GM12878 (cell line): ENCODE data around the gene TRIM7. TPM values are rescaled to one million over a fixed set of nuclear protein-coding genes. Genes with fewer than 3 reads are reported as not detected.

Experiments used
- ATAC-seq: fragments of 200-7000 bp; cut with Tn5 transposase; 3 replicates; pipeline ENCODE4 v1.9.1; 2020; ENCODE audit warnings: mild to moderate bottlenecking, moderate library complexity
- BruUV-seq: library from RNA; stranded (reverse); fragments of 400-500 nt; replicated peaks from 2 replicates; lab custom pipeline; 2021; lab: Mats Ljungman, UMichigan
- CTCF ChIA-PET: fragments of 300-600 bp; sonication (Branson Sonifier 250); formaldehyde crosslinking; extraction: SDS; loops from one replicate; lab custom pipeline; 2021; ENCODE audit warnings: inconsistent platforms; lab: Yijun Ruan, JAX
- POLR2A ChIA-PET: fragments of 350-600 bp; formaldehyde crosslinking; extraction: SDS; loops from one replicate; lab custom pipeline; 2021; ENCODE audit warnings: inconsistent platforms; lab: Charles Lee
- RAD21 ChIA-PET: fragments of 300-600 bp; sonication (Branson Sonifier 250); formaldehyde crosslinking; loops from one replicate; lab custom pipeline; 2023; ENCODE audit warnings: antibody characterized with exemption; ENCODE audit not compliant: unreplicated experiment; lab: Charles Lee
- SMC1A ChIA-PET: fragments of 300-600 bp; sonication (Branson Sonifier 250); formaldehyde crosslinking; loops from one replicate; lab custom pipeline; 2023; ENCODE audit not compliant: unreplicated experiment, uncharacterized antibody; lab: Charles Lee
- DNase-seq: peaks from one replicate; pipeline ENCODE4 v3.0.0-alpha.2; 2011; ENCODE audit warnings: low read depth, low spot score
- FAIRE-seq: peaks from 3 replicates; lab custom pipeline; 2011; peaks lifted over from hg19 to GRCh38; lab: Jason Lieb, UNC
- H2AFZ ChIP-seq: 2 replicates; pipeline ENCODE4 v1.6.0; 2011; ENCODE audit warnings: low read depth, low read length, control low read depth; ENCODE audit not compliant: control insufficient read depth
- H3K27ac ChIP-seq: 2 replicates; pipeline ENCODE4 v1.5.1; 2011; ENCODE audit warnings: control low read depth; ENCODE audit not compliant: control insufficient read depth, insufficient read depth
- H3K27me3 ChIP-seq, 2 experiments: replicated peaks in 1 of 2; 2 replicates each; pipeline versions ENCODE4 v1.6.0 to v1.6.1; 2011; ENCODE audit warnings: low read length in 1 of 2; ENCODE audit not compliant: control insufficient read depth in 2 of 2, insufficient read depth in 2 of 2
- H3K36me3 ChIP-seq, 2 experiments: 2 replicates each; pipeline ENCODE4 v1.5.1; 2011; ENCODE audit warnings: low read length in 1 of 2; ENCODE audit not compliant: control insufficient read depth in 2 of 2, insufficient read depth in 2 of 2
- H3K4me1 ChIP-seq: 2 replicates; pipeline ENCODE4 v1.6.1; 2011; ENCODE audit warnings: mild to moderate bottlenecking, low read length, moderate library complexity, mixed read lengths; ENCODE audit not compliant: control insufficient read depth, insufficient read depth
- H3K4me2 ChIP-seq: 2 replicates; pipeline ENCODE4 v1.6.0; 2011; ENCODE audit warnings: control low read depth; ENCODE audit not compliant: control insufficient read depth, insufficient read depth
- H3K4me3 ChIP-seq: fragments of 200-600 bp; sonication (generic); 2 replicates; pipeline ENCODE4 v1.5.1; 2016
- H3K79me2 ChIP-seq: 2 replicates; pipeline ENCODE4 v1.6.0; 2011; ENCODE audit warnings: low read length; ENCODE audit not compliant: control insufficient read depth, insufficient read depth
- H3K9ac ChIP-seq: 2 replicates; pipeline ENCODE4 v1.8.0; 2011; ENCODE audit warnings: low read length, control low read depth, mixed read lengths; ENCODE audit not compliant: control insufficient read depth, insufficient read depth
- H3K9me3 ChIP-seq: replicated peaks from 3 replicates; pipeline ENCODE4 v1.5.1; 2011; ENCODE audit warnings: mild to moderate bottlenecking, low read length; ENCODE audit not compliant: control insufficient read depth, insufficient read depth
- H4K20me1 ChIP-seq: 2 replicates; pipeline ENCODE4 v1.6.0; 2011; ENCODE audit not compliant: control insufficient read depth, insufficient read depth
- CEBPB ChIP-seq, 2 experiments: fragments of 150-350 bp in 1 of 2; IDR thresholded peaks; 2 replicates each; pipeline ENCODE4 v1.6.1; 2012 to 2014; ENCODE audit warnings: low read depth in 2 of 2, low read length in 2 of 2, borderline replicate concordance in 1 of 2, inconsistent platforms in 1 of 2
- CREB1 ChIP-seq: IDR thresholded peaks from 2 replicates; pipeline ENCODE4 v1.6.1; 2012; ENCODE audit warnings: low read depth, mild to moderate bottlenecking, inconsistent platforms
- EED ChIP-seq: sonication (generic); IDR thresholded peaks from 2 replicates; pipeline ENCODE4 v1.6.1; 2016; ENCODE audit warnings: antibody characterized with exemption, low read depth
- GABPA ChIP-seq: IDR thresholded peaks from 2 replicates; pipeline ENCODE4 v1.6.1; 2014; ENCODE audit warnings: antibody characterized with exemption, low read depth, mild to moderate bottlenecking, inconsistent platforms
- HDGF ChIP-seq: fragments of 450-650 bp; IDR thresholded peaks from 2 replicates; pipeline ENCODE4 v1.6.1; 2016; ENCODE audit warnings: antibody characterized with exemption
- IKZF2 ChIP-seq, 2 experiments: fragments of 450-650 bp; IDR thresholded peaks; 2 replicates each; pipeline ENCODE4 v1.6.1; 2017; ENCODE audit warnings: mild to moderate bottlenecking in 2 of 2, moderate library complexity in 2 of 2
- JUNB ChIP-seq: IDR thresholded peaks from 2 replicates; pipeline ENCODE4 v1.6.1; 2016; ENCODE audit warnings: antibody characterized with exemption, mild to moderate bottlenecking
- KAT2A ChIP-seq: conservative IDR thresholded peaks from 2 replicates; pipeline ENCODE4 v1.6.1; 2011; ENCODE audit warnings: low read depth, low read length; ENCODE audit not compliant: control insufficient read depth
- MXI1 ChIP-seq: fragments of 150-350 bp; IDR thresholded peaks from 2 replicates; pipeline ENCODE4 v1.6.1; 2011; ENCODE audit warnings: low read depth, mild to moderate bottlenecking, inconsistent platforms, low read length, improper control_type of control experiment
- NR2C1 ChIP-seq: fragments of 450-650 bp; IDR thresholded peaks from 2 replicates; pipeline ENCODE4 v1.6.1; 2017; ENCODE audit warnings: antibody characterized with exemption, mild to moderate bottlenecking, moderate library complexity
- SUZ12 ChIP-seq: fragments of 200-600 bp; sonication (generic); IDR thresholded peaks from one replicate; pipeline ENCODE4 v1.6.1; 2018; ENCODE audit warnings: antibody characterized with exemption, mild to moderate bottlenecking; ENCODE audit not compliant: unreplicated experiment
- ZNF24 ChIP-seq: fragments of 450-650 bp; IDR thresholded peaks from 2 replicates; pipeline ENCODE4 v1.6.1; 2017; ENCODE audit warnings: antibody characterized with exemption, mild to moderate bottlenecking
- WGBS: methylation state at CpG from one replicate; pipeline ENCODE4 v1.1.6; 2016; ENCODE audit warnings: low lambda C conversion rate; ENCODE audit not compliant: insufficient replicate concordance, insufficient coverage; ENCODE audit errors: missing lambda C conversion rate; 5-methylcytosine and 5-hydroxymethylcytosine counted together
- in situ Hi-C: fragments of 300-500 bp; cut with MboI; formaldehyde crosslinking; loops from 9 replicates; pipeline ENCODE4 v1.14.3; 2018; ENCODE audit warnings: mixed read lengths
- intact Hi-C: fragments of 100-400 bp; cut with micrococcal nuclease; formaldehyde crosslinking; loops from one replicate; pipeline ENCODE4 v1.14.2; 2022; ENCODE audit not compliant: unreplicated experiment
- polyA plus RNA-seq, 11 experiments: library from polyadenylated mRNA; depleted of rRNA in 4 of 11; unstranded in 6 of 11; stranded (reverse) in 5 of 11; fragments of >200 nt; fragmentation: Nextera tagmentation in 4 of 11; fragmentation: Illumina TruSeq in 1 of 11; extraction: Ambion mirVana in 4 of 11; extraction: Trizol in 1 of 11; gene quantifications; 1 replicate in 1 of 11; 2 replicates in 10 of 11; pipeline versions ENCODE4 v1.2.1 to v1.2.3, GENCODE V29; 2011 to 2016; ENCODE audit warnings: inconsistent platforms in 2 of 11, missing spikeins in 2 of 11, low read depth in 1 of 11
- total RNA-seq, 4 experiments: library from RNA; depleted of rRNA in 3 of 4; stranded (reverse); fragments of >200 nt in 3 of 4; fragmentation: Illumina TruSeq in 1 of 4; extraction: Trizol in 1 of 4; gene quantifications; 2 replicates each; pipeline versions ENCODE4 v1.2.1 to v1.2.3, GENCODE V29; 2013 to 2021
- TF ChIP-seq, protein P1 (sequence below): fragments of 450-650 bp; IDR thresholded peaks from 2 replicates; pipeline ENCODE4 v1.6.1; 2017; ENCODE audit warnings: mild to moderate bottlenecking, moderate library complexity
- TF ChIP-seq, protein P2 (sequence below): fragments of 450-650 bp; IDR thresholded peaks from 2 replicates; pipeline ENCODE4 v1.6.1; 2017; ENCODE audit warnings: mild to moderate bottlenecking, moderate library complexity

Gene TRIM7
- total and polyA plus RNA-seq, 10 of the 15 experiments (the other 5 are each of a cell fraction or from before 2014, with no cell fraction given) = 0.02 to 1.6 (median 0.41) TPM

DNA sequence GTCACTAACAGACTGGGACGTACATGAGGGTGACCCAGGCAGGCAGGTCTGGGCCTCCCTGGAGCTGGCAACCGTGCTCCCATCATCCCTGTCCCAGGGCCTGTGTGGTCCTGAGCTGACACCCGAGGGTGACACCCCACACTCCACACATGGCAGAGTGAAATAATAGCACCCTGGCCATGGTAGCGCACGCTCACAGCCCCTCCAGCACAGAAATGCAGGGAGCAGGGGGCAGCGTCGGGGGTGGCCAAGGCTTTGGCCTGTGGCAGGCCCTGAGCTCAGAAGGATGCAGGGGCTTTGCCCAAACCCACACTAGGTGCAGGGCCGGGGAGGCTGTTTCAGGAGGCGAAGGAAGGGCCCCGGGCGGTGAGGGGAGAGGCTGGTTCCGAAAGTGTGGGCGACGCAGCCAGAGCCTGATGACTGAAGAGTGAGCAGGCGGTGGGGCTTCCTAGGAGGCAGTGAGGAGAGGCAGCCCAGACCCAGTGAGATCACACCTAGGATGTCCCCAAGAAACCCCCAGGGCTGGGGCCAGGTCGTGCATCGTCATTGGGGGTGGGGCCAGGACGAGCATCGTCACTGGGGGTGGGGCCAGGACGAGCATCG lies 44.7 kb downstream of the TRIM7 start:
- POLR2A ChIA-PET = no interaction called here
- FAIRE-seq = no peak
- H3K4me2 ChIP-seq = peak overlapping the region; percentile 91
- peak; percentile 80 for TF ChIP-seq CREB1
- peak in 1 of 2 experiments; percentile 33; a peak in 1 of 4 replicates for TF ChIP-seq IKZF2 (IDR thresholded peaks at IDR 0.05)
- TF ChIP-seq MXI1 = no peak
- no peak for TF ChIP-seq CEBPB (IDR thresholded peaks at IDR 0.05; ENCODE audit: borderline replicate concordance in 1 of 2, low read depth in 2 of 2, low read length in 2 of 2)
- no peak for TF ChIP-seq NR2C1
- TF ChIP-seq KAT2A = no peak
- TF ChIP-seq, protein P1, sequence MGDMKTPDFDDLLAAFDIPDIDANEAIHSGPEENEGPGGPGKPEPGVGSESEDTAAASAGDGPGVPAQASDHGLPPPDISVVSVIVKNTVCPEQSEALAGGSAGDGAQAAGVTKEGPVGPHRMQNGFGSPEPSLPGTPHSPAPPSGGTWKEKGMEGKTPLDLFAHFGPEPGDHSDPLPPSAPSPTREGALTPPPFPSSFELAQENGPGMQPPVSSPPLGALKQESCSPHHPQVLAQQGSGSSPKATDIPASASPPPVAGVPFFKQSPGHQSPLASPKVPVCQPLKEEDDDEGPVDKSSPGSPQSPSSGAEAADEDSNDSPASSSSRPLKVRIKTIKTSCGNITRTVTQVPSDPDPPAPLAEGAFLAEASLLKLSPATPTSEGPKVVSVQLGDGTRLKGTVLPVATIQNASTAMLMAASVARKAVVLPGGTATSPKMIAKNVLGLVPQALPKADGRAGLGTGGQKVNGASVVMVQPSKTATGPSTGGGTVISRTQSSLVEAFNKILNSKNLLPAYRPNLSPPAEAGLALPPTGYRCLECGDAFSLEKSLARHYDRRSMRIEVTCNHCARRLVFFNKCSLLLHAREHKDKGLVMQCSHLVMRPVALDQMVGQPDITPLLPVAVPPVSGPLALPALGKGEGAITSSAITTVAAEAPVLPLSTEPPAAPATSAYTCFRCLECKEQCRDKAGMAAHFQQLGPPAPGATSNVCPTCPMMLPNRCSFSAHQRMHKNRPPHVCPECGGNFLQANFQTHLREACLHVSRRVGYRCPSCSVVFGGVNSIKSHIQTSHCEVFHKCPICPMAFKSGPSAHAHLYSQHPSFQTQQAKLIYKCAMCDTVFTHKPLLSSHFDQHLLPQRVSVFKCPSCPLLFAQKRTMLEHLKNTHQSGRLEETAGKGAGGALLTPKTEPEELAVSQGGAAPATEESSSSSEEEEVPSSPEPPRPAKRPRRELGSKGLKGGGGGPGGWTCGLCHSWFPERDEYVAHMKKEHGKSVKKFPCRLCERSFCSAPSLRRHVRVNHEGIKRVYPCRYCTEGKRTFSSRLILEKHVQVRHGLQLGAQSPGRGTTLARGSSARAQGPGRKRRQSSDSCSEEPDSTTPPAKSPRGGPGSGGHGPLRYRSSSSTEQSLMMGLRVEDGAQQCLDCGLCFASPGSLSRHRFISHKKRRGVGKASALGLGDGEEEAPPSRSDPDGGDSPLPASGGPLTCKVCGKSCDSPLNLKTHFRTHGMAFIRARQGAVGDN = peak; percentile 46; the same call in 1 of the 2 replicates
- TF ChIP-seq EED = no peak
- no peak for TF ChIP-seq ZNF24
- 0 out of 2 replicates have a peak, but pooled peaks have one; percentile 10 for TF ChIP-seq JUNB
- no peak for TF ChIP-seq GABPA
- TF ChIP-seq HDGF = peak; percentile 71; the same call in 1 of the 2 replicates
- TF ChIP-seq, protein P2, sequence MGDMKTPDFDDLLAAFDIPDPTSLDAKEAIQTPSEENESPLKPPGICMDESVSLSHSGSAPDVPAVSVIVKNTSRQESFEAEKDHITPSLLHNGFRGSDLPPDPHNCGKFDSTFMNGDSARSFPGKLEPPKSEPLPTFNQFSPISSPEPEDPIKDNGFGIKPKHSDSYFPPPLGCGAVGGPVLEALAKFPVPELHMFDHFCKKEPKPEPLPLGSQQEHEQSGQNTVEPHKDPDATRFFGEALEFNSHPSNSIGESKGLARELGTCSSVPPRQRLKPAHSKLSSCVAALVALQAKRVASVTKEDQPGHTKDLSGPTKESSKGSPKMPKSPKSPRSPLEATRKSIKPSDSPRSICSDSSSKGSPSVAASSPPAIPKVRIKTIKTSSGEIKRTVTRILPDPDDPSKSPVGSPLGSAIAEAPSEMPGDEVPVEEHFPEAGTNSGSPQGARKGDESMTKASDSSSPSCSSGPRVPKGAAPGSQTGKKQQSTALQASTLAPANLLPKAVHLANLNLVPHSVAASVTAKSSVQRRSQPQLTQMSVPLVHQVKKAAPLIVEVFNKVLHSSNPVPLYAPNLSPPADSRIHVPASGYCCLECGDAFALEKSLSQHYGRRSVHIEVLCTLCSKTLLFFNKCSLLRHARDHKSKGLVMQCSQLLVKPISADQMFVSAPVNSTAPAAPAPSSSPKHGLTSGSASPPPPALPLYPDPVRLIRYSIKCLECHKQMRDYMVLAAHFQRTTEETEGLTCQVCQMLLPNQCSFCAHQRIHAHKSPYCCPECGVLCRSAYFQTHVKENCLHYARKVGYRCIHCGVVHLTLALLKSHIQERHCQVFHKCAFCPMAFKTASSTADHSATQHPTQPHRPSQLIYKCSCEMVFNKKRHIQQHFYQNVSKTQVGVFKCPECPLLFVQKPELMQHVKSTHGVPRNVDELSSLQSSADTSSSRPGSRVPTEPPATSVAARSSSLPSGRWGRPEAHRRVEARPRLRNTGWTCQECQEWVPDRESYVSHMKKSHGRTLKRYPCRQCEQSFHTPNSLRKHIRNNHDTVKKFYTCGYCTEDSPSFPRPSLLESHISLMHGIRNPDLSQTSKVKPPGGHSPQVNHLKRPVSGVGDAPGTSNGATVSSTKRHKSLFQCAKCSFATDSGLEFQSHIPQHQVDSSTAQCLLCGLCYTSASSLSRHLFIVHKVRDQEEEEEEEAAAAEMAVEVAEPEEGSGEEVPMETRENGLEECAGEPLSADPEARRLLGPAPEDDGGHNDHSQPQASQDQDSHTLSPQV = no peak
- no peak for TF ChIP-seq SUZ12

More for the DNA sequence above, 44.7 kb downstream of the TRIM7 start:
- H3K79me2 ChIP-seq = no peaks in the 10 kb centered on the region
- H3K4me1 ChIP-seq = peaks cover 25% of the 10 kb centered on the region
- H4K20me1 ChIP-seq = no peaks in the 10 kb centered on the region
- WGBS = 28% methylated on average over 15 of the region's 21 CpGs
- no peaks in the 10 kb centered on the region; the same call in 2 of the 3 replicates for H3K9me3 ChIP-seq
- intact Hi-C loops = no loop called here
- peak overlapping the region; percentile 64 for H3K9ac ChIP-seq
- BruUV-seq = no TSS peak
- H3K27ac ChIP-seq = peak overlapping the region; percentile 55
- no peaks in the 10 kb centered on the region for H3K27me3 ChIP-seq
- peak; percentile 82 for ATAC-seq
- ChIA-PET RAD21 (interaction anchor here (1.0 to 1.4 kb wide), 3 partner anchors 10 to 291 kb away, joined by 3 to 4 read pairs (median 4); no protein-coding TSS in a partner anchor), CTCF (interaction anchor here (0.7 to 5.3 kb wide), 7 partner anchors 9 to 294 kb away, joined by 3 to 37 read pairs (median 5); no protein-coding TSS in a partner anchor), SMC1A (interaction anchor here (0.9 to 2.4 kb wide), 5 partner anchors 9 to 357 kb away, joined by 3 to 8 read pairs (median 3); no protein-coding TSS in a partner anchor)
- peak overlapping the region; percentile 92 for H2AFZ ChIP-seq
- H3K4me3 ChIP-seq = peak overlapping the region; percentile 41; the same call in 1 of the 2 replicates
- in situ Hi-C loops = loop anchor here (5.0 kb wide), 1 partner anchor 358 kb away; the partner anchor contains the start of gene MGAT1
- DNase-seq = no peak
- no peaks in the 10 kb centered on the region for H3K36me3 ChIP-seq
